Inflammatory macrophage (primary cell): ENCODE data around the gene CLMN.
A peak's percentile ranks its signal among the peaks of the same experiment; 100 is the strongest.

Source experiments
- DNase-seq, 2 donors: peaks; one replicate each; pipeline ENCODE4 v3.0.0-alpha.2; 2020 to 2022

Gene CLMN

GRCh38 chr14:95260537-95261361, 59.0 kb downstream of the CLMN start:
- peak; percentile 67 to 82 for DNase-seq

- DNase-seq: peak; percentile 48 to 78
Observed at GRCh38 chr14:95258754-95259593, 60.7 kb downstream of the CLMN start.

DNA sequence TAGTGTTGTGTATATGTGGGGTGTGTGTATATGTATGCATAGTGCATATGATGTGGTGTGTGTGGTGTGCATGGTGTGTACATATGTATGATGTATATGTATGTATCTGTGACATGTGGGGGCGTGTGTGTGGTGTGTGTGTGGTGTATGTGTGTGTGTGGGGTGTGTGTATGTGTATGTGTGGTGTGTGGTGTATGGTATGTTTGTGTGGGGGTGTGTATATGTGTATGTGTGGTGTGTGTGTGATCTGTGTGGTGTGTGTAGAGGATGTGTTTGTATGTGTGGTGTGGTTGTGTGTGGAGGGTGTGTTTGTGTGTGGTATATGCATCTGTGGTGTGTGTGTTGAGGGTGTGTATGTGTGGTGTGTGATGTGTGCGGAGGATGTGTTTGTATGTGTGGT, 61.6 kb downstream of the CLMN start:
- no peak for DNase-seq

- no peak for DNase-seq
Observed at GRCh38 chr14:95257521-95257920, 62.2 kb downstream of the CLMN start.

GRCh38 chr14:95256776-95257060, 63.0 kb downstream of the CLMN start:
- no peak for DNase-seq

GRCh38 chr14:95256002-95256775, 63.5 kb downstream of the CLMN start:
- DNase-seq: peak in 1 of 2 donors; percentile 11

DNA sequence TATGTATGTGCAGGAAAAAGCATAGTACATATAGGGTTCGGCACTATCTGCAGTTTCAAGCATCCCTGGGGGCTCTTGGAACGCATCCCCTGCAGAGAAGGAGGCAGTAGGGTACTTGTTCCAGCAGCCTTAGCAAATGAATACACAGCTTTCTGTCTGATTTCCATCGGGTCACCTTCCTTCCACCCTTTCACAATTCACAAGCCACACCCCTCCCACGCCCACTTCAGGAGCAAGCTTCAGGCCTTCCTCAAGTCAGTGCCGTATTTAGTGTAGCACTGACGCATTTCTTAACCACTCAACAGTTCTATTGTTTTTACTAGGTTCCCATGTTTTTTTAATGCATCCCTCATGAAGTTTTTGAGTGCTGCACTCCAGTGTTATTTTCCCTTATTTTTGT, 64.2 kb downstream of the CLMN start:
- peak; percentile 90 to 94 for DNase-seq

- no peak for DNase-seq
Observed at GRCh38 chr14:95255013-95255412, 64.7 kb downstream of the CLMN start.

DNA sequence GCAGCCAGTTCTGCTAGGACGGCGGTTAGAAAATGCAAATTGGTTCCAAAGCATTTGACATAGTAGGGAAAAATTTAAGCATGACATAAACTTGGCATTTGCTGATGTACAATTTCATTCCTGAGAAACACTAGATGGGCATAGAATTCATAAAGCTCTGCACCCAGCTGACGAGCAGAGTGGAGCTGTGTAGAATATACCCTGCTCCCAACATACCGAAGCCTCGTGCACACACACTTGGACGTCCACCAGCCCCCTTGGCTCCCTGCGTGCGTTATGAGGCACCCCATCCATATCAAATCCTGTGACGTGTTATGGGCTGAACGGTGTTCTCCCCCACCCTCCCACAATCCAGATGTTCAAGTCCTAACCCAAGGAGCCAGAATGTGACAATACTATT, 65.4 kb downstream of the CLMN start:
- no peak for DNase-seq

DNA sequence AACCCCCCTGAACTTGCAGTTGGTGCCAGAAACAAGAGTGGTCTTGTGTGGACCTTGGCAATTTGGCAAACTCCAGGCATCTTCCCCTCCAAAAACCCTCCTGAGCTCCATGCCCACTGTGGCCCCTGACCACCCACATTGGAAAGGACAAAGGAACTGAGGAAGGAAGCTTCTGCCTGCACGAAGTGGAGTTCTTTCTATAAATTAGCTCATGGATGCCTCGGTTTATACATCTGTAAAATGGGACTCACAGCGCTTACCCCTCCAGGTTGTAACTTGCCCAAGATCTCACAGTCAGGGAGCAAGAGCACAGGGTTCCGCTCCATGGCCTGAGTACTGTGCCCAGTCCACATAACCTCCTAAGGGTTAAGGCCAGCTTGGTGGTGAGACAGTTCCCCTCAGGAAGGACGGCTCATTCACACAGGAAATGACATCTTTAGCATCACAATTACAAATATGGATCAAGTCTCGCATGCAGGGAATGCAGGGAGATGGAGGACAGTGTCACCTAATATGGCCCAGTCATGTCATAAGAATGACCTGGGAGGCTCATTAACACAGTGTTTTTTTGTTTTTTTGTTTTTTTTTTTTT, 66.6 kb downstream of the CLMN start:
- DNase-seq: no peak

GRCh38 chr14:95252219-95252618, 67.5 kb downstream of the CLMN start:
- no peak for DNase-seq

DNA sequence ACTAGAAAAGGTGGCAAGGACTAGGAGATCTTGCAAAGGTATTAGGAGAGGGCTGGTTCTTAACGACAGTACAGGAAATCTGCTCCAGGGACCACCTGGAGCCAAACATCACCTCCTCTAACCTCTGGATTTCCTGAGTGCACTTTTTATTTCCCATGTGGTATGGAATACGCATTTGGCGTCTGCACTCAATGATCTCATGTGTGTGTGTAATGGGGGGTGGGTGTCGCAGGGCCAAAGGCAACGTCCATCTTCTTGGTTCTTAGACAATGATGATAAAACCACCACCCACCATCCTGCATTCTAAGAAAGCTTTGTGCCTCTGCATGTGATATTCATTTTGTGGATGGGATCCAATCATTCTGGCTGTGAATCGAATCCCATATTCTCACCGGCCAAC, 68.8 kb downstream of the CLMN start:
- no peak for DNase-seq

GRCh38 chr14:95250140-95250769, 69.5 kb downstream of the CLMN start:
- DNase-seq: no peak

DNA sequence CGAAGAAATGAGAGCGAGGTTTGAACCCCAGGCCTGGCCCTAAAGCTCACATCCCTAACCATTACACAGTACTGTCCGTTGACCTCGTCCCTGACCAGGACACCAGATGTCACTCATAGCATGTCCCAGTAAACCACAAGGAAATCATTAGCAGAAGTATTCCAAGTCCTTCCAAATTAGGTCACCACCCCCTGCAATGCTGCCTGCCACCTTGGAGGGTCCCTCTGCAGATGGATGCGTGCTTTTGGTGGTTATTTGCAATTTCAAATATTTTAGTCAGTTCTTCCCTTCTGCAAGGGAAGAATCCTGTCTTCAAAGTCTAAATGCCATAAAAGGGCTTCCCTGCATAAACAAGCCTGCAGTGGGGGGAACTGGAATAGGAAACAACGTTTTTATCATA, 71.3 kb downstream of the CLMN start:
- peak in 1 of 2 donors; percentile 14 for DNase-seq

- no peak for DNase-seq
Observed at GRCh38 chr14:95246870-95247269, 72.8 kb downstream of the CLMN start.

- DNase-seq: no peak
Observed at GRCh38 chr14:95245334-95245733, 74.4 kb downstream of the CLMN start.

DNA sequence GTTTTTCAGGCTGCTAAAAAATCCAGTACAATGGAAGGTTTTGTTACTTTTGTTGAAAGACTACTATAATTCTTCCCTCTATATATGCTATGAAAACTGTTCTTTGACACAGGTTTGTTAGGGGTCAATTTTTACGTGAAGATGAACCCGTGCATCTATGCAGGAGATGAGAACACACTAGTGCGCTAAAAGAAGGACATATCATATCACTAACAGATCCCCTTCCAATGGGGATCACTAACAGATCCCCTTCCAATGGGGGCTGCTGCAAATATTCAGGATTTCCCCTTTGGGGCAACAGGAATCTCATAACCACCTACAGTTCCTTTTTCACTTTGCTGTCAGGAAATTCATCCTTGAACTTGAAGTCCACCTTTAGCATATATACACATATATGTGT, 75.1 kb downstream of the CLMN start:
- DNase-seq: no peak

DNA sequence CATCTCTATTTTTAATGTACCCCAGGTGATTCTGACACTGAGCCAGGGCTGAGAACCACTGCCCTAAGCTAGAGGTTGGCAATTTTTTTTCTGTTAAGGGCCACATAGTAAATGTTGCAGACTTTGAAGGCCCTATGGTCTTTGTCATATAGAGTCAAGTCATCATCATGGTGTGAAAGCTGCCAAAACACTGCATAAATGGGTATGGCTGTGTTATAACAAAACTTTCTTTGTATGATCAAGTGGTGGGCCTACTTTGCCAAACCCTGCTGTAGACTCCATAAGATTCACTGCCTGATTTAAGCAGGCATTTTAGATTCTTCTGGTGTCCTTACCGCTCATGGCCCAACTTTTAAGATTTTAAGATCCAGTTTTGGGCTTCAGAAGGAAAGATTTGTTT, 76.8 kb downstream of the CLMN start:
- DNase-seq: no peak

DNA sequence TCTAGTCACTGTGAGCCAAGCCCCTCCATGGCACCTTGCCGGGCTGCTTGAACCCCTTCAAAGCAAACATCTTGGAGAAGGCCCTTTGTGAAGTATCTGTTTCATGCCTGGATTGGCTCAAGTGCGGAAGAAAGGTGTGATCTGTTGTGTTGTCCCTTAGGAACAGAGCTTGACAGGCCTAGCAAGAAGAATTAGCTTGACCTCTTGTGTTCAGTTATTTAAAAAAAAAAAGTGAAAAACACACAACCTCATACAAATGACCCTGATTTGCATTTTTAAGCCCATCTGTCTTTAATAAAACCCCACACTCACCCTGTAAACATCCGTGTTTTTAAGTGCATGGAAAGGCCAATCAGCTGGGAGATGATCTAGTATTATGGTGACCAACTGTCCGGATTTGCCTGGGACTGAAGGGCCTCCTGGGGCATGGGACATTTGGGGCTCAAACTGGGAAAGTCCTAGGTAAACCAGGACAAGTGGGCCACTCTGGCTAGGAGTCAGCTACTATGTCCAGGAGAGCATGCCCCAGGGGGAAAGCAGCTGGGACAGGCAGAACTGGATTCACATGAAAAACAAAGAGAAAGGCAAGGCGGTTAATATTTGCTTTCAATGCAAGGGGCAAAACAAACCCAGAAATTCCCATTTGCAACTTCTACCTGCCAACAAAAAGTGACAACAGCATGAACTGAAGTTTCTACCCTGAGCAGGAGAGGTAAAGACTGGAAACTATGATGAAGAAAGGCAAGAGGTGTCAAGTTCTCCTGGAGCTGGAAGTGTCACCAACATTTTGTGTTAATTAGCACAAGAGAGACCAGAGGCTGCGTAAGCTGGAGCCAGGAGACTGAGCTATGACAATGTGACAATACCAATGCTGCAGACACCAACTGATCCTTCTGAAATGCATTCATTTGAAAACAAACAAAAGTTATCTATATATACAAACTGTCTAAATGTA, 78.6 kb downstream of the CLMN start:
- DNase-seq: no peak

- no peak for DNase-seq
Observed at GRCh38 chr14:95238487-95239298, 81.0 kb downstream of the CLMN start.
